ENCODE results near the gene FOSL1. TPM values are rescaled to one million over a fixed set of nuclear protein-coding genes. Genes with fewer than 3 reads are reported as not detected.

The FOSL1 gene
- total RNA-seq, 1 donor from 2014 or later = 44.2 TPM

DNA sequence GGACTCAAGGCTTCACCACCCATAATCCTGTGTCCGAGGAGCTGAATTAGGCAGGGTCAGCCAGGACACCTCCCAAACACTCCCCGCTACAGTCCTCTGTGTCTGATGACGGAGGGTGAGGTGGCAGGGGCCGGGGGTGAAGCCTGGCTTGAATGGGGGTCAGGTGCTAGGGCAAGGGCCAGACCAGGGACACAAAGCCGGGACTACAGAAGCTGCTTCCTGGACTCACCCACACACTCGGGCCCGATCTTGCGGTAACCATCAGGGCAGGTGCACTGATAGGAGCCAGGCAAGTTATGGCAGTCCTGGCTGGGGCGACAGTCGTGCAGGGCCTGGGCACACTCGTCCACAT lies 29.9 kb downstream of the FOSL1 start:
- Histone ChIP-seq H3K27me3 (ENCODE audit: control insufficient read depth, insufficient read depth, low read length) (no peaks in the 10 kb centered on the region), H3K36me3 (ENCODE audit: control insufficient read depth, insufficient read depth, low read length) (peaks cover 6% of the 10 kb centered on the region), H3K4me3 (ENCODE audit: low read depth, low read length) (no peak overlapping the region)
- DNase-seq (ENCODE audit: low read depth) = no peak
- no peak for TF ChIP-seq CTCF (IDR thresholded peaks at IDR 0.05; ENCODE audit: insufficient read depth, low read length, poor library complexity, severe bottlenecking)

- Histone ChIP-seq H3K27me3 (ENCODE audit: control insufficient read depth, insufficient read depth, low read length) (no peaks in the 10 kb centered on the region), H3K4me3 (ENCODE audit: low read depth, low read length) (no peak overlapping the region), H3K36me3 (ENCODE audit: control insufficient read depth, insufficient read depth, low read length) (peaks cover 6% of the 10 kb centered on the region)
- DNase-seq (ENCODE audit: low read depth) = no peak
- TF ChIP-seq CTCF (IDR thresholded peaks at IDR 0.05; ENCODE audit: insufficient read depth, low read length, poor library complexity, severe bottlenecking) = no peak
Observed at GRCh38 chr11:65869643-65870306, 30.4 kb downstream of the FOSL1 start.

DNA sequence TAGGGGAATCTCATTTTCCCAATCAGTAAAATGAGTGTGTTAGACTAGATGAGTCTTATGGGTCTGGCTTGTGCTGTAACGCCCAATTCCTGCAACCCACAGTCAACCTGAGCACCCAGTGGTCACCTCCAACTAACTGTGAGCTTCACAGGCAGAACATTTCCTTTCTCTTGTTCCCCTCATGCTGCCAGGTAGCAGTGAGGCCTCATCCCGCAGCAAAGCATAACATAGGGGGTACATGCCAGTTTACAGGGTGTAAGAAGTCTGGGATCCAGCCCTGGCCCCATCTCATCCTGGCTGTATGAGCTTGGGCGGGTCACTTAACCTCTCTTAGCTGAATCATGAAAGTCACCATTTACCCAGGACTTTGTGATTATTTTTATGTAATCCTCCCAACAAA lies 31.3 kb downstream of the FOSL1 start:
- DNase-seq (ENCODE audit: low read depth) = no peak
- Histone ChIP-seq H3K36me3 (ENCODE audit: control insufficient read depth, insufficient read depth, low read length) (peaks cover 6% of the 10 kb centered on the region), H3K27me3 (ENCODE audit: control insufficient read depth, insufficient read depth, low read length) (no peaks in the 10 kb centered on the region), H3K4me3 (ENCODE audit: low read depth, low read length) (no peak overlapping the region)
- no peak for TF ChIP-seq CTCF (IDR thresholded peaks at IDR 0.05; ENCODE audit: insufficient read depth, low read length, poor library complexity, severe bottlenecking)

- Histone ChIP-seq H3K36me3 (ENCODE audit: control insufficient read depth, insufficient read depth, low read length) (peaks cover 6% of the 10 kb centered on the region), H3K27me3 (ENCODE audit: control insufficient read depth, insufficient read depth, low read length) (no peaks in the 10 kb centered on the region), H3K4me3 (ENCODE audit: low read depth, low read length) (no peak overlapping the region)
- no peak for TF ChIP-seq CTCF (IDR thresholded peaks at IDR 0.05; ENCODE audit: insufficient read depth, low read length, poor library complexity, severe bottlenecking)
- no peak for DNase-seq (ENCODE audit: low read depth)
Observed at GRCh38 chr11:65868076-65868667, 32.0 kb downstream of the FOSL1 start.

DNA sequence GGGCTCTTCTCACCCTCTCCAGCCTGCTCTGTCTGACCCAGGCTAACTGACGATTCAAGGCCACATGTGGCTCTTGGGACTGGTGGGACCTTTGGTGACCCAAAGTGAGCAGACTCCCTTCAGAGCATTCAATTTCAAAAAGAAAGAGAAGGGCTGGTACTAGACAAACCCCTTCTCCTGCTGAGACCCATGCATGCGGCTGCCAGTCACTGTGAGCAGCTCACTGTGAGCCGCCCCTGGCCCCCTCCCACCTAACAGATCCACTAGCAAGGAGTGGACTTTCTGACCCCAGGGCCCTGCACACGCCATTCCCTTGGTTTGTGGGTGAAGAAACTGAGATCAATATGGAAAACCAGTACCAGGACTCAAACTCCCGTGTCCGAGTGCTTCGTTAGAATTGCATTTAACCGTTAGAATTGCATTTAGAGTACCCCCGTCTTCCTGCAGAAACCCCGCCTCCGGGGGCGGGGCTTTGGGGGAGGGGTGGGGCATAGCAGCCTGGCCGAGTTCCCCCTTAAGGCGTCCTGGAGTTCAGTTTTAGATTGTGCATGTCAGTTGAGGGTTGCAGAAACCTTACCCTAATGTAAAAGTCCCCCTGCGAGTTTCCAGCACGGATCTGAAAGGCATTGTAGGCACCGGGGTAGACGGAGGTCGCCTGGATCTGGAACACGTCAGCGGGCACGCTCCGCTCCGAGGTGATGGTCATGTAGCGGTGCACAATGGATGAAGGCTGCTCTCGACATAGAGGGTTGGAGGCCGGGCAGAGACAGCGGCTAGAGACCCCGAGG lies 32.7 kb downstream of the FOSL1 start:
- Histone ChIP-seq H3K36me3 (ENCODE audit: control insufficient read depth, insufficient read depth, low read length) (peaks cover 6% of the 10 kb centered on the region), H3K27me3 (ENCODE audit: control insufficient read depth, insufficient read depth, low read length) (no peaks in the 10 kb centered on the region), H3K4me3 (ENCODE audit: low read depth, low read length) (no peak overlapping the region)
- no peak for DNase-seq (ENCODE audit: low read depth)
- no peak for TF ChIP-seq CTCF (IDR thresholded peaks at IDR 0.05; ENCODE audit: insufficient read depth, low read length, poor library complexity, severe bottlenecking)
